ENCODE measurements around the gene UBL4A. TPM values are rescaled to one million over a fixed set of nuclear protein-coding genes. Genes with fewer than 3 reads are reported as not detected.

UBL4A gene
- total RNA-seq, 1 donor from 2014 or later = 21.2 TPM

- DNase-seq (ENCODE audit: low spot score) = no peak
- Mint-ChIP-seq H3K9me3 (ENCODE audit: low read depth) (peaks cover 19% of the 10 kb centered on the region), H3K36me3 (ENCODE audit: low read depth) (peaks cover 12% of the 10 kb centered on the region), H3K4me1 (ENCODE audit: low read depth) (peaks cover 8% of the 10 kb centered on the region), H3K4me3 (ENCODE audit: unreplicated experiment) (no peak overlapping the region), H3K27me3 (ENCODE audit: low read depth) (no peaks in the 10 kb centered on the region), H3K27ac (ENCODE audit: unreplicated experiment) (no peak overlapping the region)
- TF ChIP-seq CTCF (IDR thresholded peaks at IDR 0.05) = no peak
These were observed 21.4 kb upstream of the UBL4A start for GRCh38 chrX:154507673-154508383.

GRCh38 chrX:154506483-154507332, 20.3 kb upstream of the UBL4A start:
- H3K4me1 Mint-ChIP-seq (ENCODE audit: low read depth) = peaks cover 8% of the 10 kb centered on the region
- TF ChIP-seq CTCF (IDR thresholded peaks at IDR 0.05) = no peak
- no peak overlapping the region for H3K4me3 Mint-ChIP-seq (ENCODE audit: unreplicated experiment)
- H3K9me3 Mint-ChIP-seq (ENCODE audit: low read depth) = peaks cover 19% of the 10 kb centered on the region
- DNase-seq (ENCODE audit: low spot score) = no peak
- H3K27me3 Mint-ChIP-seq (ENCODE audit: low read depth) = no peaks in the 10 kb centered on the region
- H3K36me3 Mint-ChIP-seq (ENCODE audit: low read depth) = peaks cover 12% of the 10 kb centered on the region
- H3K27ac Mint-ChIP-seq (ENCODE audit: unreplicated experiment) = no peak overlapping the region

GRCh38 chrX:154505734-154506133, 19.3 kb upstream of the UBL4A start:
- Mint-ChIP-seq H3K27me3 (ENCODE audit: low read depth) (no peaks in the 10 kb centered on the region), H3K4me1 (ENCODE audit: low read depth) (peaks cover 8% of the 10 kb centered on the region), H3K36me3 (ENCODE audit: low read depth) (peaks cover 10% of the 10 kb centered on the region), H3K27ac (ENCODE audit: unreplicated experiment) (peak overlapping the region; percentile 69), H3K4me3 (ENCODE audit: unreplicated experiment) (no peak overlapping the region), H3K9me3 (ENCODE audit: low read depth) (peaks cover 19% of the 10 kb centered on the region)
- DNase-seq (ENCODE audit: low spot score) = no peak
- no peak for TF ChIP-seq CTCF (IDR thresholded peaks at IDR 0.05)

GRCh38 chrX:154502989-154503388, 16.6 kb upstream of the UBL4A start:
- H3K9me3 Mint-ChIP-seq (ENCODE audit: low read depth) = peaks cover 3% of the 10 kb centered on the region
- H3K4me1 Mint-ChIP-seq (ENCODE audit: low read depth) = peaks cover 8% of the 10 kb centered on the region

More at GRCh38 chrX:154502989-154503388, 16.6 kb upstream of the UBL4A start:
- DNase-seq (ENCODE audit: low spot score) = no peak
- no peak for TF ChIP-seq CTCF (IDR thresholded peaks at IDR 0.05)
- no peaks in the 10 kb centered on the region for H3K27me3 Mint-ChIP-seq (ENCODE audit: low read depth)
- no peak overlapping the region for H3K27ac Mint-ChIP-seq (ENCODE audit: unreplicated experiment)
- peaks cover 4% of the 10 kb centered on the region for H3K36me3 Mint-ChIP-seq (ENCODE audit: low read depth)
- H3K4me3 Mint-ChIP-seq (ENCODE audit: unreplicated experiment) = no peak overlapping the region

All from chondrocyte (in vitro differentiated cells).